ENCODE data around the gene DIP2B. TPM values are rescaled to one million over a fixed set of nuclear protein-coding genes. Genes with fewer than 3 reads are reported as not detected.
"Not testable (repeated sequence)": the region's sequence is repeated elsewhere in the genome, so short reads cannot be mapped to it uniquely, and the experiment has no call there.

Gene DIP2B
- total RNA-seq, 2 experiments from 2014 or later: 27.8 to 28.2 TPM

DNA sequence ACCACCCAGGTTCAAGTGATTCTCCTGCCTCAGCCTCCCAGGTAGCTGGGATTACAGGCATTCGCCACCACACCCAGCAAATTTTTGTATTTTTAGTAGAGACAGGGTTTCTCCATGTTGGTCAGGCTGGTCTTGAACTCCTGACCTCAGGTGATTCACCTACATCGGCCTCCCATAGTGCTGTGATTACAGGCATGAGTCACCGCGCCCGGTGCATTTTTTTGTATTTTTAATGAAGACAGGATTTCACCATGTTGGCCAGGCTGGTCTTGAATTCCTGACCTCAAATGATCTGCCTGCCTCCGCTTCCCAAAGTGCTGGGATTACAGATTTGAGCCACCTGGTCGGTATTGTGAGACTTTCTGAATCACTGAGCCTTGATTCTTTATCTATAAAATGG lies 52.0 kb downstream of the DIP2B start:
- H3K36me3 Mint-ChIP-seq (ENCODE audit: low read depth); CTCF ChIA-PET; H3K27me3 Mint-ChIP-seq (ENCODE audit: low read depth); intact Hi-C loops (cut with micrococcal nuclease); H3K9me3 Mint-ChIP-seq; H3K4me3 Mint-ChIP-seq: not testable (repeated sequence)
- Mint-ChIP-seq H3K27ac (peak overlapping the region; percentile 57), H3K4me1 (ENCODE audit: low read depth) (peaks cover 61% of the 10 kb centered on the region)
- peak; percentile 51 for DNase-seq

DNA sequence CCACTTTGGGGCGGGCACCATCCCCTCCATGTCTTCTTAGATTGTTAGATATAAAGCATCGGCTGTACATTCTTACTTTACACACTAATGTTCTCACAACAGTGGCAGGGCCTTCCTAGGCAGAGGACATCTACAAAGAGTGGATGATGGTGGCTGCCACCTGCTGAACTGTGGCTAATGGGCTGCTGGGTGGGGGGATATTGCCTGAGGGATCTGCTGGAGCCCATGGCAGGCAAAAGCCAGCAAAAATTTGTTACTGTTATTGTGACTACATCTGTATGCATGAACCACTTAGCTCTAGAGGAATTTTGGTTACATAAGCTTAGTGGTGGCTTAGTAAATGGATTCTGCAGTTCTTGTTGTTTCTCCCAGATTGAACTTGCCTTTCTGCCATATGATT lies 52.6 kb downstream of the DIP2B start:
- CTCF ChIA-PET: no interaction called here

DNA sequence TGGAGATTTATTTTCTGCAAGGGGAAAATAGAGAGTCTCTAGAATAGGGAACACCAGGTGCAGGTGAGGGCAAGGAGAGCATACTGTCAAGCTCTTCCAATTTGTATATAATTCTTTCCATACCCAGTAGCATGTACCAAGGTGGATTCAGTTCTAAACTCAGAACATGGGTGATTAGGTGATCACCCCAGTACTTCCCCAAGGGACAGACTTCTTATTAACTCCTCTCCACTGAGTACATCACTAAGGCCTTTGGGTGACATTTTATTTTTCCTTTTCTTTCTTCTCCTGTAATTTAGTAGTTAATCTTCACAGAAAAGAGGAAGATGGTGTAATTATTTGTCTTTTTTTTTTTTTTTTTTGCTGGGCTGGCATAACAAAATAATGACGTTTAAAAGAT lies 54.2 kb downstream of the DIP2B start:
- CTCF ChIA-PET: no interaction called here
- Mint-ChIP-seq H3K9me3 (no peaks in the 10 kb centered on the region), H3K4me1 (ENCODE audit: low read depth) (peaks cover 68% of the 10 kb centered on the region), H3K36me3 (ENCODE audit: low read depth) (peaks cover 2% of the 10 kb centered on the region), H3K27ac (no peak overlapping the region), H3K4me3 (no peak overlapping the region), H3K27me3 (ENCODE audit: low read depth) (no peaks in the 10 kb centered on the region)
- DNase-seq: no peak
- intact Hi-C loops (cut with micrococcal nuclease): no loop called here

More for the DNA sequence above, 52.6 kb downstream of the DIP2B start:
- Mint-ChIP-seq H3K27ac (peak overlapping the region; percentile 57), H3K9me3 (no peaks in the 10 kb centered on the region), H3K4me3 (no peak overlapping the region), H3K4me1 (ENCODE audit: low read depth) (peaks cover 62% of the 10 kb centered on the region), H3K36me3 (ENCODE audit: low read depth) (peaks cover 5% of the 10 kb centered on the region), H3K27me3 (ENCODE audit: low read depth) (no peaks in the 10 kb centered on the region)
- intact Hi-C loops (cut with micrococcal nuclease): no loop called here
- DNase-seq: no peak

DNA sequence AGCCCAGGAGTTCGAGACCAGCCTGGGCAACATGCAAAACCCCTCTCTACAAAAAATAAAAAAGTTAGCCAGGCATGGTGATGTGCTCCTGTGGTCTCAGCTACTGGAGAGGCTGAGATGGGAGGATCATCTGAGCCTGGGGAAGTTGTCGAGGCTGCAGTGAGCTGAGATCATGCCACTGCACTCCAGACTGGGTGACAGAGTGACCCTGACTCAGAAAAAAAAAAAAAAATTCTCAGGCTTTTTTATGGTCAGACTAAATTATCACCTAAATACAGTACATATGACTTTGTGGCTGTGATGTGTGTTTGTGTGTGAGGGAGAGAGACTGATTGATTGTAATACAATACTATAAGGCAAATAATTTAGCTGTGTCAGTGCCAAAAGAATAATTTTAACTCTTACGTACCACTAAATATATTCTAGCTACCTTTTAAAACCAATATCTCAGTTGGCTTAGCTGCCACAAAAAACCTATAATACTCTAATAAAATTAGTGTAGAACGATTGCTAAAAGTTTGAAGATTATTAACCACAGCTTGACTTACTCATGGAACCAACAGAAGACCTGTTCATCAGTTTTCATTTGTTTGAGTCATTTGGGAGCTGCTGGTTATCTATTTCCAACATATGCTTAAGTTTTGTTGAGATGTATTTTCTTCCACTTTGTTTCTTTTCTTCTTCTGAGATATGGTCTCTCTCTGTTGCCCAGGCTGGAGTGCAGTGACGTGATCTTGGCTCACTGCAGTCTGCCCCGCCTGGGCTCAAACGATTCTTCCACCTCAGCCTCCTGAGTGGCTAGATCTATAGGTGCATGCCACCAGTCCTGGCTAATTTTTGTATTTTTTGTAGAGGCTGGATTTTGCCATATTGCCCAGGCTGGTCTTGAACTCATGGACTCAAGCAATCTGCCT lies 58.0 kb downstream of the DIP2B start:
- intact Hi-C loops (cut with micrococcal nuclease): no loop called here
- Mint-ChIP-seq H3K27ac (peak overlapping the region; percentile 63), H3K36me3 (ENCODE audit: low read depth) (peaks cover 5% of the 10 kb centered on the region), H3K27me3 (ENCODE audit: low read depth) (no peaks in the 10 kb centered on the region), H3K4me3 (no peak overlapping the region), H3K4me1 (ENCODE audit: low read depth) (peaks cover 65% of the 10 kb centered on the region), H3K9me3 (no peaks in the 10 kb centered on the region)
- CTCF ChIA-PET: interaction anchor here (0.6 to 1.1 kb wide), 6 partner anchors 8 to 1538 kb away, joined by 3 to 5 read pairs (median 4); partner anchors contain the start of gene DIP2B
- DNase-seq: no peak

DNA sequence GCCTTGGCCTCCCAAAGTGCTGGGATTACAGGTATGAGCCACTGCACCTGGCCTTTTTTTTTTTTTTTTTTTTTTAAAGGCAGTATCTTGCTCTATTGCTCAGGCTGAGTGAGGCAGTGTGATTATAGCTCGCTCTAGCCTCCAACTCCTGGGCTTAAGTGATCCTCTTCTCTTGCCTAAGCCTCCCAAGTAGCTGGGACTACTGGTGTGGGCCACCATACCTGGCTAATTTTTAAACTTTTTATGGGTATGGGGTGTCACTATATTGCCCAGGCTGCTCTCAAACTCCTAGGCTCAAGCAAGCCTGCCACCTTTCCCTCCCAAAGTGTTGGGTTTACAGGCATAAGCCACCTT lies 58.6 kb downstream of the DIP2B start:
- peaks cover 65% of the 10 kb centered on the region for H3K4me1 Mint-ChIP-seq (ENCODE audit: low read depth)
- no peaks in the 10 kb centered on the region for H3K9me3 Mint-ChIP-seq
- peaks cover 6% of the 10 kb centered on the region for H3K36me3 Mint-ChIP-seq (ENCODE audit: low read depth)
- no peak for DNase-seq
- intact Hi-C loops (cut with micrococcal nuclease): no loop called here
- no peak overlapping the region for H3K27ac Mint-ChIP-seq
- no peaks in the 10 kb centered on the region for H3K27me3 Mint-ChIP-seq (ENCODE audit: low read depth)
- no peak overlapping the region for H3K4me3 Mint-ChIP-seq
- CTCF ChIA-PET: interaction anchor here (0.5 to 1.1 kb wide), 5 partner anchors 7 to 59 kb away, joined by 3 to 7 read pairs (median 5); partner anchors contain the start of gene DIP2B

DNA sequence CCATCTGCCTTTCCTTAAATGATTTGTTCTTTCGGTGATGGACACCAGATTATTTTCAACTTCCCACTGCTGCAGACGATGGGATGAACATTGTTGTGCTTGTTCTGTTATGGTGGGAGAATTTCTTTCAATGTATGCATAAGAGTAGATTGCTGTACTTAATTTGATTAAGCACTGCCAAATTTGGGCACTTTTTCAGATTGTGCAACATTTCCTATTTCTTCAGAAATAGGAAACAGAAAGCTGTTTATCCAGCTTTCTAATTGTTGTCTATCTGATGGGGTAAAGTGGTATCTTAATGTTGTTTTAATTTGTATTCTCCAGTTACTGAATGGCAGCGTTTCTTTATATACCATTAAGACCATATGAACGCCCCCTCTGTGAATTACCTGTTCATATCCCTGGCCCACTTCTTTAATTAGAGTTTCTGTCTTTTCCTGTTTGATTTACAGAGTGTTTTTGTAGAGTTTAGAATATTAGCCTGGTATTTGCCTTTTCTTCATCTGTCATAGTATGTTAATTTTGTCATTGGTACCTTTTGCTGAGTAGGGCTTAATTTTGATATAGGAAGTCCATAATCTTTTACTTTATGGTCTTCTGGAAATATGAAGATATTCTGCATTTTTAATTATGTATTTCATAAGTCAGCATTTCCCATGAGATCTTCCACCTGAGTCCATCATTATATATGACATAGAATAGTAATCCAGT lies 59.6 kb downstream of the DIP2B start:
- Mint-ChIP-seq H3K27ac (no peak overlapping the region), H3K9me3 (no peaks in the 10 kb centered on the region), H3K4me1 (ENCODE audit: low read depth) (peaks cover 65% of the 10 kb centered on the region), H3K27me3 (ENCODE audit: low read depth) (no peaks in the 10 kb centered on the region), H3K36me3 (ENCODE audit: low read depth) (peaks cover 3% of the 10 kb centered on the region), H3K4me3 (no peak overlapping the region)
- intact Hi-C loops (cut with micrococcal nuclease): no loop called here
- no peak for DNase-seq
- CTCF ChIA-PET: interaction anchor here (0.7 to 1.1 kb wide), 3 partner anchors 11 to 204 kb away, joined by 4 to 7 read pairs (median 5); partner anchors contain the start of gene DIP2B

DNA sequence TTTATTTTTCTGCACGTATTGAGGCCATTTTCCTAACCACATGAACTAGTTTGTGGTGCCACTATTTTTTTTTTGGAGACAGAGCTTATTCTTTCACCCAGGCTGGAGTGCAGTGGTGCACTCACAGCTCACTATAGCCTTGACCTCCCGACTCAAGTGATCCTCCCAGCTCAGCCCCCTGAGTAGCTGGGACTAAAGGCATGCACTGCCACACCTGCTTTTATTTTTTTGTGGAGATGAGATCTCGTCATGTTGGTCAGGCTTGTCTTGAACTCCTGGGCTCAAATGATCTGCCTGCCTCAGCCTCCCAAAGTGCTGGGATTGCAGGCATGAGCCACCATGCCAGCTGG lies 60.1 kb downstream of the DIP2B start:
- Mint-ChIP-seq H3K9me3 (no peaks in the 10 kb centered on the region), H3K27me3 (ENCODE audit: low read depth) (no peaks in the 10 kb centered on the region), H3K36me3 (ENCODE audit: low read depth) (peaks cover 3% of the 10 kb centered on the region), H3K4me3 (no peak overlapping the region), H3K27ac (no peak overlapping the region), H3K4me1 (ENCODE audit: low read depth) (peaks cover 65% of the 10 kb centered on the region)
- CTCF ChIA-PET: interaction anchor here (0.7 to 1.0 kb wide), 2 partner anchors 61 to 203 kb away, joined by 4 read pairs; no protein-coding TSS in a partner anchor
- intact Hi-C loops (cut with micrococcal nuclease): no loop called here
- DNase-seq: no peak

DNA sequence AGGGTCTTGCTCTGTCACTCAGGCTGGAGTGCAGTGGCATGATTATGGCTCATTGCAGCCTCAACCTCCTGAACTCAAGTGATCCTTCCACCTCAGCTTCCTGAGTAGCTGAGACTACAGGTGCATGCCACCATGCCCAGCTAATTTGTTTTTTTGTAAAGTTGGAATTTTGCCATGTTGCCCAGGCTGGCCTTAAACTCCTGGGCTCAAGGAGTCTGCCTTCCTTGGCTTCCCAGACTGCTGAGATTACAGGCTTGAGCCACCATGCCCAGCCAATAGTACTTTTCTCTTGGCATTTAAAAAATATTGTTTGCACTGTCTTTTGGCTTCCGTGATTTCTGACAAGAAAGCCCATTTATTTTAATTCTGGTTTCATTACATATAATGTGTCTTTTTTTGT lies 61.3 kb downstream of the DIP2B start:
- CTCF ChIA-PET: interaction anchor here (1.0 kb wide), 1 partner anchor 63 kb away, joined by 4 read pairs; no protein-coding TSS in a partner anchor
- H3K4me1 Mint-ChIP-seq (ENCODE audit: low read depth): peaks cover 65% of the 10 kb centered on the region
- no peaks in the 10 kb centered on the region for H3K9me3 Mint-ChIP-seq
- no peak overlapping the region for H3K27ac Mint-ChIP-seq
- H3K4me3 Mint-ChIP-seq: no peak overlapping the region
- peaks cover 5% of the 10 kb centered on the region for H3K36me3 Mint-ChIP-seq (ENCODE audit: low read depth)
- no peaks in the 10 kb centered on the region for H3K27me3 Mint-ChIP-seq (ENCODE audit: low read depth)
- intact Hi-C loops (cut with micrococcal nuclease): no loop called here
- DNase-seq: no peak

DNA sequence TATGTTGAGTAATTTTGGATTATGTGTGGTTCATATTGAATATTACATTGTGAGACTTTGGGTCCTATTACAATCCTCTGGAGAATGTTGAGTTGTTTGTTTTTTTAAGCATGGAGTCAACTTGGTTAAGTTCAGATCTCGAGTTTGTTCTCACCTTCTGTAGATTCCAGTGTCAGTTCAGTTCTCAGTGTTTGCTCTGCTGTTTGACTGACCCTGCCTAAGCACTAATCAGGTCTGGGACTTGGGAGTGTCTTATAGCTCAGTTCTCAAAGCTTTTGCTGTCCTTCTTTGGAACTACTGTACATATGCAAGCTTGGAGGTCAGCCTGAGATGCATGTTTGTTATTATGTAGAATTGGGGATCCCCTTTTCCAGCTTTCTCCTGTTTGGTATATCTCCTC lies 63.1 kb downstream of the DIP2B start:
- peaks cover 5% of the 10 kb centered on the region for H3K36me3 Mint-ChIP-seq (ENCODE audit: low read depth)
- H3K4me3 Mint-ChIP-seq: no peak overlapping the region
- no peak overlapping the region for H3K27ac Mint-ChIP-seq
- no peaks in the 10 kb centered on the region for H3K27me3 Mint-ChIP-seq (ENCODE audit: low read depth)
- CTCF ChIA-PET: interaction anchor here (0.6 kb wide), 2 partner anchors 18 to 53 kb away, joined by 3 read pairs; no protein-coding TSS in a partner anchor
- DNase-seq: no peak
- no peaks in the 10 kb centered on the region for H3K9me3 Mint-ChIP-seq
- intact Hi-C loops (cut with micrococcal nuclease): no loop called here
- H3K4me1 Mint-ChIP-seq (ENCODE audit: low read depth): peaks cover 64% of the 10 kb centered on the region

DNA sequence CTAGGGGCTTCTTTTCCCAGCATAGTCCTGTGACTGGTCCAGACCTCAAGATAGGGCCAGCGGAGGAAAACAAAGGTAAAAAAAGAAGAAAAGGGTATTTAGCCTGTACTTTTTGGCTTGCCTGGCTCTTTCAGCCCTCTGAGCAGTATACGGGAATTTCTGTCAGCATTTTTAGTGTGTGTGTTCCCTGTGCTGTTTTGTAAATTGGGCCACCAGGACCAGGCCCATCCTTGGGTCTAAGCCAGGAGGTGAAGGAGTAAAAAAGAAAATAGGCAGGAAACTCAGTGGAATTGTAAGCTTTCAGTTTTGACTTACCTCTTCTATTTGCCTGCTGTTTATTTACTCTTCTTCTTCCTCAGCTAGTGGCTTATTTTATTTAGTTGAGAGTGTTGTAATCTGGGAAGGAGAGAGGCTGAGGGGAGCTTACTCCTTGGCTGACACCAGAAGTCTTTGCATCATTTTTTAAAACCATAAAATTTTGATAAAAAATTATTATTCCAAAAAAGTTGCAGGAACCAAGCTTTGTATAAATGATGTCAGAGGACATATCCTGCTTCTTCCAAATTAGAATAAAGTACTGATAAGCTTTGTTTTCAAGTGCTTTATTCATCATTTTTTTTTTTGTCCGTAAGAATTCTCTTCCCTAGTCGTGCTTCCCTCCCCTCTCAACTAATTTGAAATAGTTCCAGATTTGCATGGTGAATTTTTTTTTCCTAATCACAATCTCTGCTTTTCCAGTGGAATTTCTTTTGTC lies 63.7 kb downstream of the DIP2B start:
- Mint-ChIP-seq H3K4me1 (ENCODE audit: low read depth) (peaks cover 64% of the 10 kb centered on the region), H3K27ac (no peak overlapping the region), H3K36me3 (ENCODE audit: low read depth) (peaks cover 5% of the 10 kb centered on the region), H3K4me3 (no peak overlapping the region), H3K27me3 (ENCODE audit: low read depth) (no peaks in the 10 kb centered on the region), H3K9me3 (no peaks in the 10 kb centered on the region)
- DNase-seq: no peak
- intact Hi-C loops (cut with micrococcal nuclease): no loop called here
- CTCF ChIA-PET: interaction anchor here (0.7 kb wide), 1 partner anchor 60 kb away, joined by 3 read pairs; no protein-coding TSS in a partner anchor

DNA sequence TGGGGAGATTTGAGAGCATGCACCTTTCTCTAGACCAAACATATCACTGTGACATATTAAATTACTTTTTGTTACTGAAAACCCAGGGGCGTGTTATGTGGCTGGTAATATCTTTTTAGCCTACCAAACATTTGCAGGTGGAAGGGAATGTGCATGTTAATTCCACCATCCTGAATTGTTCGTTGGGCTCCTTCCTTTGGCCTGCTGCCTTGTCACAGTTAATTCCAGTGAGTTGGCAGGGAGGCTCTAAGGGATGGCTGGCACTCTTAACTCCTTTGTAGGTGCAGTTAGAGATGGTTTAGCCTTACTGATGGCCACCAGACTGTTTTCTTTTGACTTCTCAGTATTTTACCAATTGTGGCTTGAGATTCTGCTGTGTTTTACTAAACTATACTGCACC lies 64.5 kb downstream of the DIP2B start:
- CTCF ChIA-PET: no interaction called here
- Mint-ChIP-seq H3K4me1 (ENCODE audit: low read depth) (peaks cover 58% of the 10 kb centered on the region), H3K27ac (no peak overlapping the region), H3K36me3 (ENCODE audit: low read depth) (peaks cover 5% of the 10 kb centered on the region), H3K4me3 (no peak overlapping the region), H3K9me3 (no peaks in the 10 kb centered on the region), H3K27me3 (ENCODE audit: low read depth) (no peaks in the 10 kb centered on the region)
- no peak for DNase-seq
- intact Hi-C loops (cut with micrococcal nuclease): no loop called here

DNA sequence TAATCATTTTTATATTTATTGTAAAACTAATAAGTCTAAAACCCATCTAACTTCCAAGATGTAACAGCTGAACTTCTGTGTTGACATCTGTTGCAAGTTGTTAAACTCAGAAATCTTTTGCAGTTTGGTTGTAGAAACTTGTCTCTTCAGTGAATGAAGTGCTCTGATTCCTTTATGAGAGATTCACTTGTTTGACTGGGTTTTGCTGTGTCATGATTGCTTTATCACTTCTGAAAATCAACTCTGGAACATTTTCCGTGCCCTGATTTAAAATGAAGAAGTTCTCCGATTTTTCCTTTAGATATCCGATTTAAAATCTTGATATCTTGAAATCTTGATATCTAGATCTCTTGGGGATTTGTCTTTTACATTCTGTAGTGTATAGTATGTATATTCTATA lies 65.1 kb downstream of the DIP2B start:
- DNase-seq: no peak
- CTCF ChIA-PET: no interaction called here
- H3K9me3 Mint-ChIP-seq: no peaks in the 10 kb centered on the region
- peaks cover 54% of the 10 kb centered on the region for H3K4me1 Mint-ChIP-seq (ENCODE audit: low read depth)
- intact Hi-C loops (cut with micrococcal nuclease): no loop called here
- H3K27me3 Mint-ChIP-seq (ENCODE audit: low read depth): no peaks in the 10 kb centered on the region
- peaks cover 5% of the 10 kb centered on the region for H3K36me3 Mint-ChIP-seq (ENCODE audit: low read depth)
- no peak overlapping the region for H3K4me3 Mint-ChIP-seq
- no peak overlapping the region for H3K27ac Mint-ChIP-seq
